NT2/D1 (cell line): ENCODE data around the gene ARFGEF3.

ENCODE experiments used
- DNase-seq: peaks from one replicate; pipeline ENCODE4 v3.0.0-alpha.2; 2011; ENCODE audit warnings: low read depth, low spot score
- H3K27me3 ChIP-seq: 2 replicates; pipeline ENCODE4 v1.6.0; 2011; ENCODE audit warnings: mild to moderate bottlenecking; ENCODE audit not compliant: insufficient read length, insufficient read depth
- H3K36me3 ChIP-seq: 2 replicates; pipeline ENCODE4 v1.6.1; 2011; ENCODE audit warnings: mild to moderate bottlenecking, low read length, mixed read lengths; ENCODE audit not compliant: insufficient read depth, insufficient read length
- H3K4me1 ChIP-seq: 2 replicates; pipeline ENCODE4 v1.5.1; 2011; ENCODE audit not compliant: insufficient read depth, insufficient read length
- H3K4me3 ChIP-seq: 2 replicates; pipeline ENCODE4 v1.5.1; 2011; ENCODE audit warnings: low read depth; ENCODE audit not compliant: insufficient read length
- H3K9ac ChIP-seq: 2 replicates; pipeline ENCODE4 v1.6.0; 2011; ENCODE audit warnings: low read depth; ENCODE audit not compliant: insufficient read length
- H3K9me3 ChIP-seq: 2 replicates; pipeline ENCODE4 v1.5.1; 2011; ENCODE audit warnings: mild to moderate bottlenecking, low read length; ENCODE audit not compliant: insufficient read depth
- SUZ12 ChIP-seq: IDR thresholded peaks from 2 replicates; pipeline ENCODE4 v1.6.1; 2011; ENCODE audit not compliant: insufficient read length, insufficient read depth; ENCODE audit errors: extremely low read depth
- YY1 ChIP-seq: IDR thresholded peaks from 2 replicates; pipeline ENCODE4 v1.6.1; 2011; ENCODE audit not compliant: insufficient read length, insufficient read depth
- ZNF274 ChIP-seq: IDR thresholded peaks from 2 replicates; pipeline ENCODE4 v1.6.1; 2011; ENCODE audit warnings: mild to moderate bottlenecking, low read depth, low read length

The ARFGEF3 gene

DNA sequence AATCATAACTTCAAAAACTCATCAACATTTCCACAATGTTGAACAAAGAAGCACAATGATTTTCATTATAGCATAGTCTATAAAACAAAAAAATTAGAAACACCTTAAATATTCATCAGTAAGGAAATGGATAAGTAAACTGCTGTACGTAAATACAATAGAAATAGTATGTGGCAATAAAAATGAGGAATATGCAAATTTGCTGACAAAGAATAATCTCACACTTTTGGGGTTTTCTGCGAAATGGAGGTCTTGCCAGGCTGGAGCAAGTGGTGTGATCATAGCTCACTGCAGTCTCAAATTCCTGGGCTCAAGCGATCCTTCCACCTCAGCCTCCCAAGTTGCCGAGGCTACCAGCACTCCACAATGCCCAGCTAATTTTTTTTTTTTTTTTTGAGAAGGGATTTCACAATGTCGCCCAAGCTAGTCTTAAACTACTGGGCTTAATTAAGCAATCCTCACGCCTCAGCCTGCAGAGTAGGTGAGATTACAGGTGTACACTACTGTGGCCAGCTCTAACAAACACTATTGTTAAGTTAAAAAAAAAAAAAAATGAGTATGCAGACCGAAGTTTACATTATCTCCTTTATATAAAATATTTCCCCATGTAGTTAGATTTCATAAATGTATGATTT lies 157.1 kb downstream of the ARFGEF3 start:
- Histone ChIP-seq H3K9ac (no peak overlapping the region), H3K4me3 (no peak overlapping the region), H3K9me3 (0 out of 2 replicates have a peak, but pooled peaks cover 3% of the 10 kb centered on the region), H3K27me3 (no peaks in the 10 kb centered on the region), H3K36me3 (no peaks in the 10 kb centered on the region), H3K4me1 (no peaks in the 10 kb centered on the region)
- DNase-seq: no peak
- no peak for TF ChIP-seq ZNF274

DNA sequence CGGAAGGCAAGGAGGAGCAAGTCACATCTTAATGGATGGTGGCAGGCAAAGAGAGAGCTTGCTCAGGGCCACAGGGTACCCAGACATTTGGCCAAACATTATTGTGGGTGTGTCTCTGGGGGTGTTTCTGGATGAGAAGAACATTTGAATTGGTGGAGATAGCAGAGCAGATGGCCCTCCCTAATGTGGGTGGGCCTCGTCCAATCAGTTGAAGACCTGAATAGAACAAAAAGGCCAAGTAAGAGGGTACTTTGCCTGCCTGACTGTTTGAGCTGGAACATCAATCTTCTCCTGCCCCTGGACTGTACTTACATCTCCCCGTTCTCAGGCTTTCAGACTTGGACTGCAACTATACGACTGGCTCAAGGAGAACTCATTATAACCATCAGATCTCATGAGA lies 160.2 kb downstream of the ARFGEF3 start:
- H3K9ac ChIP-seq: no peak overlapping the region
- H3K4me3 ChIP-seq: no peak overlapping the region
- H3K9me3 ChIP-seq: 0 out of 2 replicates have a peak, but pooled peaks cover 3% of the 10 kb centered on the region
- TF ChIP-seq YY1 (no peak), SUZ12 (no peak), ZNF274 (no peak)
- H3K36me3 ChIP-seq: no peaks in the 10 kb centered on the region
- no peak for DNase-seq
- H3K4me1 ChIP-seq: no peaks in the 10 kb centered on the region
- H3K27me3 ChIP-seq: no peaks in the 10 kb centered on the region

DNA sequence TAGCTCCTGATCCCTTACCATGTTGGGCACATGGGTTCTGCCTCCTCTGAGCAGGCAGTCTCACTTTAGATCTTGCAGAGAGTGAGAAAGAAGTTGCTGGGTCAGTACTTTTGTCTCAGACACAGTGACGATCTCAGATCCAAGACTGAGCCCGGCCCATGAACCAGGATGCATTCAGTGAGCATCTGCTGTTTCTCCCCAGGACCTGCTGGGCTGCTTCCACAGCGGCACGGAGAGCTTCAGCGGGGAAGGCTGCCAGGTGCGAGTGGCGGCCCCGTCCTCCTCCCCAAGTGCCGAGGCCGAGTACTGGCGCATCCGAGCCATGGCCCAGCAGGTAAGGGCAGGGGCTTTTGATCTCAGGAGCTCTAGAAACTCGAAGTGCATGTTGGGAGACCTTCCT lies 162.1 kb downstream of the ARFGEF3 start:
- no peak for TF ChIP-seq YY1
- TF ChIP-seq SUZ12: no peak
- no peak for TF ChIP-seq ZNF274
- no peak overlapping the region for H3K4me3 ChIP-seq
- no peaks in the 10 kb centered on the region for H3K27me3 ChIP-seq
- no peaks in the 10 kb centered on the region for H3K4me1 ChIP-seq
- no peak for DNase-seq
- 0 out of 2 replicates have a peak, but pooled peaks cover 3% of the 10 kb centered on the region for H3K9me3 ChIP-seq
- no peaks in the 10 kb centered on the region for H3K36me3 ChIP-seq
- no peak overlapping the region for H3K9ac ChIP-seq

DNA sequence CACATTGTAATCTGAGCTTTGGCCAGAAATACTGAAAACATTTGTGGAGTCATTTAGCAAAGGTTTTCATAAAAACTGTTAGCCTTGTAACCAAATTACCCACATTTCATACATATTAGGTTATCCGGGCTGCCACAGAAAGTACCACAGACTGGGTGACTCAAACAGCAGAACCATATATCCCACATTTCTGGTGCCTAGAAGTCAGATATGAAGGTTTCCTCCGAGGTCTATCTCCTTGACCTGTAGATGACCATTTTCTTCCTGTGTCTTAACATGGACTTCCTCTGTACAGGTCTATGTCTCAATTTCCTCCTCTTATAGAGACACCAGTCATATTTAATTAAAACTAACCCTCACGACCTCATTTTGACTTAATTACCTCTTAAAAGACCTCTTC lies 166.5 kb downstream of the ARFGEF3 start:
- TF ChIP-seq YY1 (no peak), ZNF274 (no peak), SUZ12 (no peak)
- peaks cover 4% of the 10 kb centered on the region for H3K27me3 ChIP-seq
- H3K4me1 ChIP-seq: no peaks in the 10 kb centered on the region
- H3K4me3 ChIP-seq: no peak overlapping the region
- no peak overlapping the region for H3K9ac ChIP-seq
- H3K36me3 ChIP-seq: no peaks in the 10 kb centered on the region
- no peaks in the 10 kb centered on the region for H3K9me3 ChIP-seq
- no peak for DNase-seq

DNA sequence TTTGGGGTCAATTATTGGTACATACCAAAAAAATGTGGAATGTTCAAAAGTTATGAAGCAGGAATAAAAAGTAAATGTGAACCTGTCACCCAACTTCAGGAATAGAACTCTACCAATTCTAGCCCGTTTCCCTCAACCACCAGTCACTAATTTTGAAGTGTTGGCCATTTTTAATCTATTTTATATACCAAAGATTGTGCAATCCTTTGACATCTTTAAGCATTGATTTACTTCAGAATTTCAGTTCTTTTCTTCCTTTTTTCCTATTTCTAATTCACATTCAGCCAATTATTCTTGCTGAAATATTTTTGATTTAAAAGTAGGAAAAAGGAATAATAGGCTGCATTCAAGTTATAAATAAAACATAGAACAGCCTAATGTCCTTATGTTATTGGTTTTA lies 169.0 kb downstream of the ARFGEF3 start:
- Histone ChIP-seq H3K9ac (no peak overlapping the region), H3K4me3 (no peak overlapping the region), H3K36me3 (no peaks in the 10 kb centered on the region), H3K9me3 (no peaks in the 10 kb centered on the region), H3K4me1 (no peaks in the 10 kb centered on the region), H3K27me3 (peaks cover 21% of the 10 kb centered on the region)
- TF ChIP-seq ZNF274 (no peak), SUZ12 (no peak), YY1 (no peak)
- DNase-seq: no peak

DNA sequence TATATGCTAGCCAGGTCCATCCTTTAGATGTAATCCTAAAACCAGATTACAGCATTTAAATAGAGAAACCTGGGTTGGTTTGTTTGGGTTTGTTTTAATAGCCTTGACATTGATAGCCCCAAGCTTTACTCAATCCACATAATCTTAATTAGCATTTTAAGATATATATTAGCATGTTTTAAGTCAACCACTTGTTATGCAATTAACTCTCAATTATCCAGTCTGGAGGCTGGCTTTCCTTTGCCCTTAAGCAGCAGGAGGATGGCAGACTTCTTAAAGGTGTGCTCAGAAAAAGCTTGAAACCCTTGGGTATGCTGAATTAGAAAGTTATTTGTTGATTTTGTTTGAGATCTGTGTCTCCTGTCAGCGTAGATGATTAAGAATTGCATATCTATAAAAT lies 169.7 kb downstream of the ARFGEF3 start:
- peak; percentile 28 for DNase-seq
- Histone ChIP-seq H3K36me3 (no peaks in the 10 kb centered on the region), H3K27me3 (peaks cover 21% of the 10 kb centered on the region), H3K4me3 (no peak overlapping the region), H3K4me1 (no peaks in the 10 kb centered on the region), H3K9me3 (no peaks in the 10 kb centered on the region), H3K9ac (no peak overlapping the region)
- TF ChIP-seq YY1 (no peak), ZNF274 (no peak), SUZ12 (no peak)

DNA sequence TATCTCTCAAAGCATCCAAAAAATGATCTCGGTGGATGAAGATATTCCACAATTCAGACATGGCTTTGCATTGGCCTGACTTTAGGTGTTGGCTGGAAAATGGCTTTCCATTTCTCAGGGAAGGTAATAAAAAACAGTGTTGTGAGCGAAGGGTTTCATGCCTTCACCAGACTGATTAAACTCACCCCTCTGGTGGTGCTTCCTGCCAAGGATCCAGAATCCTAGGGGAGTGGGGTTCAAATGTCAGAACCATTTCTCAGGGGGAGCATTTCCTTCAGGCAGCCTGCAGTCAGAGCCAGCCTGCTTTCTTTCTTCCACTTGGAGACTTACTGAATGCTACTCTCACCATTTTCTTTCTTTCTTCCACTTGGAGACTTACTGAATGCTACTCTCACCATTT lies 170.2 kb downstream of the ARFGEF3 start:
- H3K4me1 ChIP-seq: no peaks in the 10 kb centered on the region
- DNase-seq: no peak
- H3K27me3 ChIP-seq: peaks cover 21% of the 10 kb centered on the region
- no peaks in the 10 kb centered on the region for H3K9me3 ChIP-seq
- no peaks in the 10 kb centered on the region for H3K36me3 ChIP-seq
- H3K4me3 ChIP-seq: no peak overlapping the region
- H3K9ac ChIP-seq: no peak overlapping the region
- no peak for TF ChIP-seq SUZ12
- no peak for TF ChIP-seq YY1
- TF ChIP-seq ZNF274: no peak

DNA sequence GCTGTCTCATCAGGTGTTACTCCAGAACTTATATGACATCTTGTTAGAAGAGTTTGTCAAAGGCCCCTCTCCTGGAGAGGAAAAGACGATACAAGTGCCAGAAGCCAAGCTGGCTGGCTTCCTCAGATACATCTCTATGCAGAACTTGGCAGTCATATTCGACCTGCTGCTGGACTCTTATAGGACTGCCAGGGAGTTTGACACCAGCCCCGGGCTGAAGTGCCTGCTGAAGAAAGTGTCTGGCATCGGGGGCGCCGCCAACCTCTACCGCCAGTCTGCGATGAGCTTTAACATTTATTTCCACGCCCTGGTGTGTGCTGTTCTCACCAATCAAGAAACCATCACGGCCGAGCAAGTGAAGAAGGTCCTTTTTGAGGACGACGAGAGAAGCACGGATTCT lies 172.3 kb downstream of the ARFGEF3 start:
- H3K36me3 ChIP-seq: no peaks in the 10 kb centered on the region

More for the DNA sequence above, 172.3 kb downstream of the ARFGEF3 start:
- Histone ChIP-seq H3K9ac (no peak overlapping the region), H3K4me1 (no peaks in the 10 kb centered on the region), H3K27me3 (peaks cover 21% of the 10 kb centered on the region), H3K9me3 (no peaks in the 10 kb centered on the region), H3K4me3 (no peak overlapping the region)
- no peak for TF ChIP-seq ZNF274
- no peak for TF ChIP-seq YY1
- no peak for TF ChIP-seq SUZ12
- DNase-seq: no peak
